Pancreas (tissue), 10 donors: ENCODE measurements around the gene CTTNBP2NL. TPM values are rescaled to one million over a fixed set of nuclear protein-coding genes. Genes with fewer than 3 reads are reported as not detected.

ENCODE experiments used
- ATAC-seq, 4 donors: fragments of 200-7000 bp; cut with Tn5 transposase; one replicate each; pipeline versions ENCODE4 v1.8.0 to v1.9.1; 2020; ENCODE audit warnings: mild to moderate bottlenecking in 4 of 4, moderate library complexity in 4 of 4
- DNase-seq, 6 donors: peaks; one replicate each; pipeline ENCODE4 v3.0.0-alpha.2; 2020
- FAIRE-seq: peaks from 2 replicates; lab custom pipeline; 2012; peaks lifted over from hg19 to GRCh38; lab: Jason Lieb, UNC
- H3K27ac ChIP-seq, 4 donors: fragments of 200-600 bp; sonication (generic); 1 replicate in 3 of 4; 2 replicates in 1 of 4; pipeline versions ENCODE4 v1.5.0 to v1.8.0; 2020
- H3K27me3 ChIP-seq, 4 donors: fragments of 200-600 bp; one replicate each; pipeline ENCODE4 v1.8.0; 2021
- H3K36me3 ChIP-seq, 3 donors: fragments of 200-600 bp; sonication (generic) in 1 of 3; one replicate each; pipeline versions ENCODE4 v1.5.0 to v1.8.0; 2020 to 2021
- H3K4me1 ChIP-seq, 3 donors: fragments of 200-600 bp; one replicate each; pipeline ENCODE4 v1.8.0; 2021
- H3K4me3 ChIP-seq, 4 donors: fragments of 200-600 bp; sonication (generic) in 2 of 4; one replicate each; pipeline versions ENCODE4 v1.5.0 to v1.8.0; 2020 to 2021
- H3K9me3 ChIP-seq, 4 donors: fragments of 200-600 bp; one replicate each; pipeline ENCODE4 v1.8.0; 2021
- WGBS, 2 donors: extraction: QIAGEN DNeasy Blood & Tissue Kit; methylation state at CpG; one replicate each; pipeline ENCODE4 v1.1.7; 2013; 5-methylcytosine and 5-hydroxymethylcytosine counted together
- intact Hi-C, 3 donors: fragments of 100-400 bp; cut with DNase I; formaldehyde crosslinking; loops; one replicate each; pipeline versions ENCODE4 v1.11.1 to v1.14.2; 2022
- polyA plus RNA-seq, 2 donors: library from polyadenylated mRNA; stranded (reverse); fragments of 200-250 nt; gene quantifications; one replicate each; pipeline ENCODE4 v1.2.3, GENCODE V29; 2013
- total RNA-seq, 6 donors: library from RNA; stranded (reverse); fragmentation: NEBNext Ultra II Directional in 4 of 6; extraction: Animal tissue kit (Norgen Biotek cat#: 25700) in 4 of 6; gene quantifications; one replicate each; pipeline versions ENCODE4 v1.2.1 to v1.2.4, GENCODE V29; 2021 to 2023
- TF ChIP-seq, protein P1 (sequence below), 4 donors: fragments of 200-600 bp; sonication (generic) in 3 of 4; IDR thresholded peaks; one replicate each; pipeline versions ENCODE4 v1.5.0 to v1.8.0; 2021; ENCODE audit warnings: antibody characterized with exemption in 4 of 4
- donor health status: healthy with polysubstance abuse.
- donor health status: DM: no; HTN: no; CAD: no; lungs with moderate emphysema.
- donor health status: DM: no; HTN: no; CAD: no.
- donor health status: control.
- donor health status: control.
- donor health status: Bipolar disorder and iron deficiency.
- donor health status: DM: yes; HTN: yes; CAD: no.
- donor health status: DM: no; HTN: no; CAD: no.
- donor health status: DM: no; HTN: no; CAD: no.
- donor health status: DM: yes; HTN: yes; CAD: no.

The CTTNBP2NL gene
- total and polyA plus RNA-seq, 8 donors, result 2.8 to 24.0 (median 5.8) TPM

- TF ChIP-seq, protein P1, sequence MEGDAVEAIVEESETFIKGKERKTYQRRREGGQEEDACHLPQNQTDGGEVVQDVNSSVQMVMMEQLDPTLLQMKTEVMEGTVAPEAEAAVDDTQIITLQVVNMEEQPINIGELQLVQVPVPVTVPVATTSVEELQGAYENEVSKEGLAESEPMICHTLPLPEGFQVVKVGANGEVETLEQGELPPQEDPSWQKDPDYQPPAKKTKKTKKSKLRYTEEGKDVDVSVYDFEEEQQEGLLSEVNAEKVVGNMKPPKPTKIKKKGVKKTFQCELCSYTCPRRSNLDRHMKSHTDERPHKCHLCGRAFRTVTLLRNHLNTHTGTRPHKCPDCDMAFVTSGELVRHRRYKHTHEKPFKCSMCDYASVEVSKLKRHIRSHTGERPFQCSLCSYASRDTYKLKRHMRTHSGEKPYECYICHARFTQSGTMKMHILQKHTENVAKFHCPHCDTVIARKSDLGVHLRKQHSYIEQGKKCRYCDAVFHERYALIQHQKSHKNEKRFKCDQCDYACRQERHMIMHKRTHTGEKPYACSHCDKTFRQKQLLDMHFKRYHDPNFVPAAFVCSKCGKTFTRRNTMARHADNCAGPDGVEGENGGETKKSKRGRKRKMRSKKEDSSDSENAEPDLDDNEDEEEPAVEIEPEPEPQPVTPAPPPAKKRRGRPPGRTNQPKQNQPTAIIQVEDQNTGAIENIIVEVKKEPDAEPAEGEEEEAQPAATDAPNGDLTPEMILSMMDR (IDR thresholded peaks at IDR 0.05), result no peak
- no peaks in the 10 kb centered on the region for H3K9me3 ChIP-seq
- DNase-seq, result no peak
- peaks cover 0 to 6% (median 0%) of the 10 kb centered on the region in 3 donors for H3K4me1 ChIP-seq
- no peak for FAIRE-seq
- H3K27ac ChIP-seq, result no peak overlapping the region
- 84 to 97% methylated on average over 3 of the region's 3 CpGs for WGBS, 2 donors
- H3K27me3 ChIP-seq, result no peaks in the 10 kb centered on the region
- peaks cover 7 to 9% (median 8%) of the 10 kb centered on the region in 3 donors for H3K36me3 ChIP-seq
- no peak for ATAC-seq
- H3K4me3 ChIP-seq, result no peak overlapping the region
- intact Hi-C loops, result no loop called here
Measured at GRCh38 chr1:112454316-112454715, 58.3 kb downstream of the CTTNBP2NL start.

GRCh38 chr1:112457241-112457640, 61.2 kb downstream of the CTTNBP2NL start:
- Histone ChIP-seq H3K27ac (no peak overlapping the region), H3K4me3 (no peak overlapping the region), H3K9me3 (no peaks in the 10 kb centered on the region), H3K27me3 (no peaks in the 10 kb centered on the region), H3K36me3 (peaks cover 7 to 9% (median 8%) of the 10 kb centered on the region in 3 donors), H3K4me1 (no peaks in the 10 kb centered on the region)
- FAIRE-seq, result no peak
- TF ChIP-seq, protein P1 (IDR thresholded peaks at IDR 0.05), result no peak
- WGBS, 2 donors, result 69 to 76% methylated on average over 2 of the region's 2 CpGs
- DNase-seq, result no peak
- intact Hi-C loops, result no loop called here
- ATAC-seq, result no peak

GRCh38 chr1:112457955-112458354, 61.9 kb downstream of the CTTNBP2NL start:
- no peak overlapping the region for H3K4me3 ChIP-seq
- TF ChIP-seq, protein P1 (IDR thresholded peaks at IDR 0.05), result no peak
- FAIRE-seq (no peak), DNase-seq (no peak), ATAC-seq (no peak)
- no peaks in the 10 kb centered on the region for H3K4me1 ChIP-seq
- H3K9me3 ChIP-seq, result no peaks in the 10 kb centered on the region
- peaks cover 7 to 9% (median 8%) of the 10 kb centered on the region in 3 donors for H3K36me3 ChIP-seq
- no peak overlapping the region for H3K27ac ChIP-seq
- no peaks in the 10 kb centered on the region for H3K27me3 ChIP-seq
- intact Hi-C loops, result no loop called here

DNA sequence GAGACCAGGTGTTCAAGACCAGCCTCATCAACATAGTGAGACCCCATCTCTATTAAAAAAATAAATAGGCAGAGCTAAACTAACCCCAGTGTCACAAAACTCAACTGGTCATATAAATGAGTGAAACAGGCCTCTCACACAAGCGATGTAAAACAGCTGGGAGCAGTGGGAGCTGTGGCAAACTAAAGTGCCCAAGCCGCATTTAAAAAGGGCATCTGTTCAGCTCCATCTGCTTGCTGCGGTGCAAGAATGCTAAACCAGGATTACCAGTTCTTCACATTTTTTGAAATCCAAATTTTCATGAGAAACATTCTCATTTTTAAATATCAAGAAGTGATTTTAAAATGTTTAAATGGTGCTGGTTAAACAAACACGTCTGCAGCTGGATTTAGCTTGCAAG, 62.7 kb downstream of the CTTNBP2NL start:
- DNase-seq (no peak), FAIRE-seq (no peak), ATAC-seq (no peak)
- H3K36me3 ChIP-seq, result peaks cover 7 to 9% (median 8%) of the 10 kb centered on the region in 3 donors
- H3K27me3 ChIP-seq, result no peaks in the 10 kb centered on the region
- no peak overlapping the region for H3K4me3 ChIP-seq
- TF ChIP-seq, protein P1 (IDR thresholded peaks at IDR 0.05), result no peak
- H3K4me1 ChIP-seq, result no peaks in the 10 kb centered on the region
- H3K27ac ChIP-seq, result no peak overlapping the region
- H3K9me3 ChIP-seq, result no peaks in the 10 kb centered on the region
- WGBS, 2 donors, result 90 to 95% methylated on average over 4 of the region's 4 CpGs
- intact Hi-C loops, result no loop called here

DNA sequence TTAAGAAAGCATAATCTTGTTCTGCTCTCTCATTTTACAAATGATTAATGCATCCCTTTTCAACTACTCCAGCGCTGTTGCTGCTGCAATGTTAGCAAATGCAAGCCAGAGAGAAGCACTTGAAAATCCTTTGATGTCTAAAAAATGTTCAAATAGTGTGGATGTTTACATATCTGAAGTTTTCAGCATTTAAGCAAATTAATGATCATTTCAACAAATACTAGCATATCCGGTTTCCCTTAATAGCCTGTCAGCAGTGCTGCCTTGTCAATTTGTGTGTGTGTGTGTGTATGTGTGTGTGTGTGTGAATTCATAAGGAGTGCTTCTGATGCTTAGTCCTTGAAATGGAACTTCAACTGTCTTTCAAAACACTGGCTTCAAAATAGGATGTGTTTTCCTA, 64.6 kb downstream of the CTTNBP2NL start:
- Histone ChIP-seq H3K27ac (no peak overlapping the region), H3K27me3 (no peaks in the 10 kb centered on the region), H3K36me3 (peaks cover 0 to 8% (median 7%) of the 10 kb centered on the region in 3 donors), H3K9me3 (no peaks in the 10 kb centered on the region), H3K4me1 (no peaks in the 10 kb centered on the region), H3K4me3 (no peak overlapping the region)
- ATAC-seq, result peak in 1 of 4 donors; percentile 26
- TF ChIP-seq, protein P1 (IDR thresholded peaks at IDR 0.05), result no peak
- no peak for FAIRE-seq
- intact Hi-C loops, result no loop called here
- WGBS, 2 donors, result 63 to 70% methylated on average over 2 of the region's 2 CpGs
- no peak for DNase-seq
